NCI-H187 treated with DMSO at 0.1 percent for 48 hours (cell line): Measurements from ENCODE around the gene ITGB1BP1.

Source experiments
- DNase-seq: peaks from one replicate; lab custom pipeline; 2025; lab: John Stamatoyannopoulos, UW

Gene ITGB1BP1

GRCh38 chr2:9423100-9423921, at the start of gene ITGB1BP1, which contains the start of gene CPSF3:
Gene ITGB1BP1, minus strand, starts transcription at chr2:9423528. Its CDS starts 4,831 bp downstream, at chr2:9418697.
Gene CPSF3, plus strand, starts transcription at chr2:9423654. Its CDS starts 120 bp downstream, at chr2:9423774.
- DNase-seq = peak; percentile 96

- DNase-seq = no peak
Measured at GRCh38 chr2:9472511-9472910, 49.2 kb upstream of the ITGB1BP1 start.

- no peak for DNase-seq
Measured at GRCh38 chr2:9471206-9471605, 47.9 kb upstream of the ITGB1BP1 start.

GRCh38 chr2:9467687-9468086, 44.4 kb upstream of the ITGB1BP1 start:
- DNase-seq = no peak

GRCh38 chr2:9466147-9466683, 42.9 kb upstream of the ITGB1BP1 start:
- no peak for DNase-seq

GRCh38 chr2:9465170-9465569, 41.8 kb upstream of the ITGB1BP1 start:
- no peak for DNase-seq

- no peak for DNase-seq
Measured at GRCh38 chr2:9463698-9464034, 40.3 kb upstream of the ITGB1BP1 start.

GRCh38 chr2:9462886-9463697, 39.8 kb upstream of the ITGB1BP1 start:
- DNase-seq = peak; percentile 64

- no peak for DNase-seq
Measured at GRCh38 chr2:9462313-9462712, 39.0 kb upstream of the ITGB1BP1 start.

GRCh38 chr2:9461079-9461478, 37.8 kb upstream of the ITGB1BP1 start:
- no peak for DNase-seq

- no peak for DNase-seq
Measured at GRCh38 chr2:9460441-9461017, 37.2 kb upstream of the ITGB1BP1 start.

GRCh38 chr2:9451231-9451630, 27.9 kb upstream of the ITGB1BP1 start:
- DNase-seq = no peak

- DNase-seq = no peak
Measured at GRCh38 chr2:9445089-9445488, 21.8 kb upstream of the ITGB1BP1 start.

GRCh38 chr2:9443526-9443925, 20.2 kb upstream of the ITGB1BP1 start:
- DNase-seq = no peak

GRCh38 chr2:9441556-9441955, 18.2 kb upstream of the ITGB1BP1 start:
- DNase-seq = no peak

- DNase-seq = no peak
Measured at GRCh38 chr2:9440058-9440727, 16.9 kb upstream of the ITGB1BP1 start.

GRCh38 chr2:9439536-9439935, 16.2 kb upstream of the ITGB1BP1 start:
- DNase-seq = no peak

- DNase-seq = no peak
Measured at GRCh38 chr2:9434489-9434888, 11.2 kb upstream of the ITGB1BP1 start.

- DNase-seq = no peak
Measured at GRCh38 chr2:9430316-9431293, 7.3 kb upstream of the ITGB1BP1 start.

GRCh38 chr2:9428965-9429577, 5.7 kb upstream of the ITGB1BP1 start:
- no peak for DNase-seq
